CD8-positive, alpha-beta memory T cell (primary cell): ENCODE measurements around the gene MAPRE2. TPM values are rescaled to one million over a fixed set of nuclear protein-coding genes. Genes with fewer than 3 reads are reported as not detected.
A peak's percentile ranks its signal among the peaks of the same experiment; 100 is the strongest.

ENCODE experiments used
- CTCF ChIA-PET: fragments of 350-600 bp; sonication (Branson Sonifier 250); formaldehyde crosslinking; loops from one replicate; lab custom pipeline; 2021; ENCODE audit warnings: antibody characterized with exemption; lab: Charles Lee
- POLR2A ChIA-PET: fragments of 350-600 bp; sonication (Branson Sonifier 250); formaldehyde crosslinking; loops from one replicate; lab custom pipeline; 2021; ENCODE audit warnings: antibody characterized with exemption; lab: Charles Lee
- DNase-seq, 5 donors: peaks; one replicate each; pipeline versions ENCODE4 v3.0.0 to v3.0.0-alpha.2; 2020 to 2022; ENCODE audit warnings: mixed read lengths in 1 of 5
- H3K27ac ChIP-seq: one replicate; pipeline ENCODE4 v1.7.0; 2013; ENCODE audit warnings: low read depth, mild to moderate bottlenecking, low read length, moderate library complexity
- H3K27me3 ChIP-seq: 2 replicates; pipeline ENCODE4 v1.7.0; 2013; ENCODE audit warnings: low read length, mild to moderate bottlenecking; ENCODE audit not compliant: insufficient read depth, poor library complexity, severe bottlenecking
- H3K36me3 ChIP-seq: 2 replicates; pipeline ENCODE4 v1.7.0; 2013; ENCODE audit warnings: mild to moderate bottlenecking, low read length, moderate library complexity; ENCODE audit not compliant: insufficient read depth
- H3K4me1 ChIP-seq: 2 replicates; pipeline ENCODE4 v1.7.0; 2013; ENCODE audit warnings: mild to moderate bottlenecking, low read length, moderate library complexity; ENCODE audit not compliant: insufficient read depth
- H3K4me3 ChIP-seq: 2 replicates; pipeline ENCODE4 v1.7.0; 2013; ENCODE audit warnings: mild to moderate bottlenecking, low read length
- H3K9me3 ChIP-seq: 2 replicates; pipeline ENCODE4 v1.7.0; 2013; ENCODE audit warnings: mild to moderate bottlenecking, low read length
- H3K27ac Mint-ChIP-seq, 8 donors: one replicate each; pipeline ENCODE4 v1.8.0; 2020 to 2021; ENCODE audit warnings: mixed read lengths in 8 of 8, mild to moderate bottlenecking in 6 of 8, inconsistent platforms in 3 of 8, moderate library complexity in 3 of 8
- H3K27me3 Mint-ChIP-seq, 2 donors: one replicate each; pipeline ENCODE4 v1.8.0; 2020 to 2021; ENCODE audit warnings: mixed read lengths in 2 of 2, mild to moderate bottlenecking in 1 of 2, moderate library complexity in 1 of 2
- H3K36me3 Mint-ChIP-seq, 3 donors: one replicate each; pipeline ENCODE4 v1.8.0; 2020 to 2021; ENCODE audit warnings: mixed read lengths in 3 of 3, inconsistent platforms in 1 of 3, mild to moderate bottlenecking in 1 of 3
- H3K4me1 Mint-ChIP-seq, 3 donors: one replicate each; pipeline ENCODE4 v1.8.0; 2020 to 2021; ENCODE audit warnings: mixed read lengths in 3 of 3, inconsistent platforms in 1 of 3, mild to moderate bottlenecking in 1 of 3
- H3K4me3 Mint-ChIP-seq, 7 donors: one replicate each; pipeline ENCODE4 v1.8.0; 2020 to 2021; ENCODE audit warnings: mixed read lengths in 7 of 7, mild to moderate bottlenecking in 6 of 7, moderate library complexity in 4 of 7, inconsistent platforms in 2 of 7
- H3K9me3 Mint-ChIP-seq, 5 donors: one replicate each; pipeline ENCODE4 v1.8.0; 2020 to 2022; ENCODE audit warnings: mixed read lengths in 5 of 5, mild to moderate bottlenecking in 3 of 5, moderate library complexity in 2 of 5, inconsistent platforms in 1 of 5
- polyA plus RNA-seq: library from polyadenylated mRNA; unstranded; fragments of 300-500 nt; fragmentation: Illumina TruSeq; gene quantifications from one replicate; pipeline ENCODE4 v1.2.3, GENCODE V29; 2021
- total RNA-seq, 2 experiments: library from RNA; stranded (reverse); gene quantifications; one replicate each; pipeline ENCODE4 v1.2.3, GENCODE V29; 2021

MAPRE2 gene
- total and polyA plus RNA-seq, 3 experiments from 2014 or later, result 38.5 to 80.4 (median 38.6) TPM

- peaks cover 27 to 71% (median 61%) of the 10 kb centered on the region in 3 donors for H3K4me1 Mint-ChIP-seq
- no peaks in the 10 kb centered on the region for H3K27me3 ChIP-seq
- H3K4me3 Mint-ChIP-seq, result no peak overlapping the region
- DNase-seq, result no peak
- peaks cover 6 to 35% (median 13%) of the 10 kb centered on the region in 3 donors for H3K36me3 Mint-ChIP-seq
- no peaks in the 10 kb centered on the region for H3K9me3 ChIP-seq
- peak overlapping the region; percentile 61 for H3K27ac ChIP-seq
- H3K4me1 ChIP-seq, result peaks cover 20% of the 10 kb centered on the region
- peaks cover 5% of the 10 kb centered on the region for H3K36me3 ChIP-seq
- H3K27me3 Mint-ChIP-seq, result no peaks in the 10 kb centered on the region
- POLR2A ChIA-PET, result no interaction called here
- no peaks in the 10 kb centered on the region for H3K9me3 Mint-ChIP-seq
- H3K27ac Mint-ChIP-seq, result no peak overlapping the region
- H3K4me3 ChIP-seq, result no peak overlapping the region
- CTCF ChIA-PET, result no interaction called here
These were observed 68.8 kb downstream of the MAPRE2 start for GRCh38 chr18:35110059-35110458.

GRCh38 chr18:35110554-35111485, 69.6 kb downstream of the MAPRE2 start:
- Histone ChIP-seq H3K27me3 (no peaks in the 10 kb centered on the region), H3K27ac (peak overlapping the region; percentile 61), H3K4me1 (peaks cover 15% of the 10 kb centered on the region), H3K4me3 (no peak overlapping the region), H3K36me3 (peaks cover 5% of the 10 kb centered on the region), H3K9me3 (no peaks in the 10 kb centered on the region)
- Mint-ChIP-seq H3K27me3 (no peaks in the 10 kb centered on the region), H3K9me3 (no peaks in the 10 kb centered on the region), H3K27ac (peak overlapping the region in 3 of 8 donors; percentile 6 to 58 (median 24)), H3K36me3 (peaks cover 6 to 36% (median 14%) of the 10 kb centered on the region in 3 donors), H3K4me3 (no peak overlapping the region), H3K4me1 (peaks cover 34 to 69% (median 68%) of the 10 kb centered on the region in 3 donors)
- POLR2A ChIA-PET, result no interaction called here
- CTCF ChIA-PET, result no interaction called here
- DNase-seq, result no peak

DNA sequence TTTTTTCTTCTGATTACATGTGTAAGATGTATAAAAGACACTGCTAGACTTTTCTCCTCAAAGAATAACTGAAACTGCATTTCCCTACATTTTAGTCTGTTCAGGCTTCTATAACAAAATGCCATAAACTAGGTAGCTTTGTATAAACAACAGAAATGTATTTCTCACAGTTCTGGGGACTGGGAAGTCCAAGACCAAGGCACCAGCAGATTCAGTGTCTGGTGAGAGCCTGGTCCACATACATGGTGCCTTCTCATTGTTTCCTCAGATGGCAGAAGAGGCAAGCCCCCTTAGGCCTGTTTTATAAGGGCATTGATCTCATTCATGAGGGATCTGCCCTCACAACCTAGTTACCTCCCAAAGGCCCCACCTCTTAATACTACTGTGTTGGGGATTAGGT, 71.5 kb downstream of the MAPRE2 start:
- peaks cover 6 to 45% (median 22%) of the 10 kb centered on the region in 3 donors for H3K36me3 Mint-ChIP-seq
- H3K4me1 ChIP-seq, result peaks cover 8% of the 10 kb centered on the region
- H3K27me3 ChIP-seq, result no peaks in the 10 kb centered on the region
- no peak overlapping the region for H3K4me3 Mint-ChIP-seq
- no peaks in the 10 kb centered on the region for H3K27me3 Mint-ChIP-seq
- H3K4me1 Mint-ChIP-seq, result peaks cover 53 to 82% (median 69%) of the 10 kb centered on the region in 3 donors
- ChIA-PET POLR2A (no interaction called here), CTCF (no interaction called here)
- DNase-seq, result no peak
- H3K36me3 ChIP-seq, result peaks cover 5% of the 10 kb centered on the region
- no peaks in the 10 kb centered on the region for H3K9me3 ChIP-seq
- no peak overlapping the region for H3K27ac ChIP-seq
- H3K9me3 Mint-ChIP-seq, result no peaks in the 10 kb centered on the region
- H3K4me3 ChIP-seq, result no peak overlapping the region
- H3K27ac Mint-ChIP-seq, result no peak overlapping the region

GRCh38 chr18:35114305-35114704, 73.1 kb downstream of the MAPRE2 start:
- H3K9me3 Mint-ChIP-seq, result no peaks in the 10 kb centered on the region
- Histone ChIP-seq H3K27me3 (no peaks in the 10 kb centered on the region), H3K4me1 (peaks cover 8% of the 10 kb centered on the region), H3K36me3 (peaks cover 5% of the 10 kb centered on the region), H3K4me3 (no peak overlapping the region), H3K27ac (no peak overlapping the region), H3K9me3 (no peaks in the 10 kb centered on the region)
- H3K4me1 Mint-ChIP-seq, result peaks cover 61 to 82% (median 69%) of the 10 kb centered on the region in 3 donors
- no peak for DNase-seq
- no peaks in the 10 kb centered on the region for H3K27me3 Mint-ChIP-seq
- POLR2A ChIA-PET, result no interaction called here
- peaks cover 0 to 36% (median 17%) of the 10 kb centered on the region in 3 donors for H3K36me3 Mint-ChIP-seq
- CTCF ChIA-PET, result interaction anchor here (1.2 kb wide), 1 partner anchor 108 kb away, joined by 3 read pairs; no protein-coding TSS in a partner anchor
- peak overlapping the region in 3 of 8 donors; percentile 7 to 24 (median 13) for H3K27ac Mint-ChIP-seq
- H3K4me3 Mint-ChIP-seq, result no peak overlapping the region

- peaks cover 5% of the 10 kb centered on the region for H3K36me3 ChIP-seq
- H3K4me3 Mint-ChIP-seq, result no peak overlapping the region
- POLR2A ChIA-PET, result no interaction called here
These were observed 75.6 kb downstream of the MAPRE2 start for GRCh38 chr18:35116784-35117318.

GRCh38 chr18:35117372-35117771, 76.2 kb downstream of the MAPRE2 start:
- Histone ChIP-seq H3K4me1 (peaks cover 8% of the 10 kb centered on the region), H3K36me3 (peaks cover 5% of the 10 kb centered on the region), H3K27me3 (no peaks in the 10 kb centered on the region), H3K4me3 (no peak overlapping the region), H3K9me3 (no peaks in the 10 kb centered on the region), H3K27ac (no peak overlapping the region)
- Mint-ChIP-seq H3K9me3 (no peaks in the 10 kb centered on the region), H3K4me1 (peaks cover 61 to 96% (median 82%) of the 10 kb centered on the region in 3 donors), H3K36me3 (peaks cover 0 to 37% (median 15%) of the 10 kb centered on the region in 3 donors), H3K27me3 (no peaks in the 10 kb centered on the region), H3K4me3 (peak overlapping the region in 1 of 7 donors; percentile 57), H3K27ac (peak overlapping the region in 2 of 8 donors; percentile 40 to 45)
- POLR2A ChIA-PET, result no interaction called here
- CTCF ChIA-PET, result no interaction called here
- DNase-seq, result no peak

More at GRCh38 chr18:35116784-35117318, 75.6 kb downstream of the MAPRE2 start:
- Mint-ChIP-seq H3K36me3 (peaks cover 0 to 36% (median 15%) of the 10 kb centered on the region in 3 donors), H3K4me1 (peaks cover 58 to 94% (median 77%) of the 10 kb centered on the region in 3 donors), H3K9me3 (no peaks in the 10 kb centered on the region), H3K27ac (peak overlapping the region in 1 of 8 donors; percentile 55), H3K27me3 (no peaks in the 10 kb centered on the region)
- H3K9me3 ChIP-seq, result no peaks in the 10 kb centered on the region
- CTCF ChIA-PET, result no interaction called here
- H3K4me3 ChIP-seq, result no peak overlapping the region
- H3K27ac ChIP-seq, result no peak overlapping the region
- H3K4me1 ChIP-seq, result peaks cover 8% of the 10 kb centered on the region
- no peaks in the 10 kb centered on the region for H3K27me3 ChIP-seq
- no peak for DNase-seq

DNA sequence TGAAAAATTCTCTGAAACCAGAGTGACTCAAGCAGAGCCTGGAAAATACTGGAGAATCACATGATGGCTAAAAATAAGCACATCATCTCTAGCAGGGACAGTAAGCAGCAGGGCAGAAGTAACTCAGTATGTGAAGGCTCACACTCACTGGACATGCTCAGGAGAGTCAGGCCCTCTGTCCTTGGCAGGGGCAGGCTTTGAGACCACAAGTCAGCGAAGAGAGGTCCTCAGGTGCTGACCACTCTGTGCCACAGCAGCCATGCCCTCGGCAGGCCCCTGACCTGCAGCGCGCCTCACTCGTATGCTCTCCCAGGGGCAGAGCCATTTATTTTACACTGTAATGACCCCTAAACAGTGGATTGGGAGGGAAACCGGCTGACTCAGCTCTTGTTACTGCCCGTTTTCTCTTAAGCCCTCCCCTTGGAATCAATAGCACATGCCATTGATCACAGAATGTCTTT, 76.8 kb downstream of the MAPRE2 start:
- ChIA-PET CTCF (no interaction called here), POLR2A (no interaction called here)
- Mint-ChIP-seq H3K36me3 (peaks cover 0 to 36% (median 16%) of the 10 kb centered on the region in 3 donors), H3K4me3 (peak overlapping the region in 1 of 7 donors; percentile 11), H3K27ac (no peak overlapping the region), H3K4me1 (peaks cover 63 to 96% (median 84%) of the 10 kb centered on the region in 3 donors), H3K27me3 (no peaks in the 10 kb centered on the region), H3K9me3 (no peaks in the 10 kb centered on the region)
- no peak overlapping the region for H3K27ac ChIP-seq
- peaks cover 5% of the 10 kb centered on the region for H3K36me3 ChIP-seq
- DNase-seq, result no peak
- H3K9me3 ChIP-seq, result no peaks in the 10 kb centered on the region
- no peak overlapping the region for H3K4me3 ChIP-seq
- H3K27me3 ChIP-seq, result no peaks in the 10 kb centered on the region
- H3K4me1 ChIP-seq, result peaks cover 8% of the 10 kb centered on the region

DNA sequence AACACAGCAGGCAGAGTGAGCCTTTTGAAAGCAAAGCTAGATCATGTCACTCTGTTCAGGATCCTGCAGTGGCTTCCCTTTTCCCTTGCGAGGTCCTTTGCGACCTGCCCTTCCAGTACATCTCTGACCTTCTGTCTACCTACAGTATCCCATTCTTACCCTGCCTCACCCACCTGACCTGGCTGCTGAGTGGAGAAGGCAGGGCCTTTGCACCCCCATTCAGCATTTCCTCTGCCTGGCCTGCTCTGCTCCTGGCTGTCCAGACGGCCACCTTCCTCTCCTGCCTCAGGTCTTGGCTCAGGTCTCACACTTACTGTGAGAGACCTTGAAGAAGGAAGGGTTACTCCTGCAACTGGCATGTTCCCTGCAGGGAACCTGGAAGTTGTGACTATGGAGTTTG, 77.4 kb downstream of the MAPRE2 start:
- Histone ChIP-seq H3K4me3 (no peak overlapping the region), H3K27me3 (no peaks in the 10 kb centered on the region), H3K36me3 (peaks cover 5% of the 10 kb centered on the region), H3K9me3 (no peaks in the 10 kb centered on the region), H3K4me1 (peaks cover 8% of the 10 kb centered on the region), H3K27ac (no peak overlapping the region)
- Mint-ChIP-seq H3K4me1 (peaks cover 68 to 96% (median 86%) of the 10 kb centered on the region in 3 donors), H3K27ac (peak overlapping the region in 4 of 8 donors; percentile 1 to 73 (median 22)), H3K4me3 (no peak overlapping the region), H3K36me3 (peaks cover 0 to 40% (median 19%) of the 10 kb centered on the region in 3 donors), H3K9me3 (no peaks in the 10 kb centered on the region), H3K27me3 (no peaks in the 10 kb centered on the region)
- no peak for DNase-seq
- ChIA-PET CTCF (no interaction called here), POLR2A (no interaction called here)
